Measurements from ENCODE around the gene BTBD8.

Gene BTBD8

DNA sequence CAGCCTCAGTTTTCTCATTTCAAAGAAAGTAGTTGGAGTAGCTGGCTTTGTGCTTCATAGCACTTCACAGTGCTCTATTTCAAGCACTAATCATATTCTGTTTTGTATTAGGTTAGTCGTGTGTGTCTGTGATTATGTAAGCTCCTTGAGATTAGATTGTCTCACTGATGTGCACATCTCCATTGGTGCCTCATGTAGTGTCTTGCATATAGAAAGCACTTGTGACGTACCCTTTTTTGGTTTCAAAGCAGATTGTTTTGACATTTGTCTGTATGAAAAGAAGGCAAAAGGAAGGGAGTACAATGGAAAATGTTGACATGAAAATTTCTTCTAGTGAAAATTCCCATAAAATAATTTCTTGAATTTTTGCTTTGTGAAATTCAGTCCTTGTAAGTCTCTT is 13.9 kb downstream of the BTBD8 start:
- no peak for DNase-seq (ENCODE audit: low spot score)

DNA sequence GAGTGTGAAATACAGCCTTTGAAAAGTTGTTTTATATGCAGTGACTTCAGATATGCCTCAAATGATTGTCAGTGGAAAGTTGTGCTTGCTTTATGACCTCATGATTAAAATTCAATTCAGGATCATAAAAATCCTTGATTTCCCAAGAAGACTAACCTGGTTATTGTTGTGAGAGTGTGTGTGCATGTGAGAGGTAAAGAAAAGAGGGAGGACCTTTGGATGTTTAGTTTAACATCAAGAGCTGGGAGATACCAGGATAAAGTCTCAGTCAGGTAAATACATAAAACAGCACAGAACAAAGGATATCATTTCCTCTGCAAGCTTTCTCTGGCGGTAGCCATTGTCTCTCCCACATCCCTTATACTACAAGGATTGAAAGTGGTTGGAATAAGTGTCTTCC is 14.4 kb downstream of the BTBD8 start:
- DNase-seq (ENCODE audit: low spot score): no peak

DNA sequence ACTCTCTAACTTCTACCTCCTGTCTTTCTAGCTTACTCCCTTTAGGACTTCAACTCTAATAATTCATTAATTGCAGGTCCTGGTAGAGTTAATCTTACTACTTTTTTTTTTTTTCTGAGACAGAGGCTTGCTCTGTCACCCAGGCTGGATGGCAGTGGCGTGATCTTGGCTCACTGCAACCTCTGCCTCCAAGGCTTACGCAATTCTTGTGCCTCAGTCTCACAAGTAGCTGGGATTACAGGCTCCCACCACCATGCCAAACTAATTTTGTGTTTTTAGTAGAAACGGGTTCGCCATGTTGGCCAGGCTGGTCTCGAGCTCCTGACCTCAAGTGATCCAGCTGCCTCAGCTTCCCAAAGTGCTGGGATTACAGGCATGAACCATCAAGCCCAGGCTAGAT is 15.7 kb downstream of the BTBD8 start:
- DNase-seq (ENCODE audit: low spot score): no peak

DNA sequence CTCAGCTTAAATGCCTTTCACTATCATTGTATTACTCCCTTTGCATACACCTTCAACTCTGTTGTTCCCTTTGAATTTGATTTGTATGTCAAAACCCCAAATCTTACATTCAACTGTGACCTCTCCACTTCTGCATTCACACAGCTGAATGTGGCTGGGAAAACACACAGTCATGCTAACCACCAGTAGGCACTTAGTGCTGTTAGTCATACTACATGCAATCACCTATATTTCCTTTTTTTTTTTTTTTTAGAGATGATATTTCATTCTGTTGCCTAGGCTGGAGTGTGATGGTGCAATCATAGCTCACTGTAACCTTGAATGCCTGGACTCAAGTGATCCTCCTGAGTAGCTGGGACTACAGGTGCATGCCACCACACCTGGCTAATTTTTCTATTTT is 16.2 kb downstream of the BTBD8 start:
- no peak for DNase-seq (ENCODE audit: low spot score)

DNA sequence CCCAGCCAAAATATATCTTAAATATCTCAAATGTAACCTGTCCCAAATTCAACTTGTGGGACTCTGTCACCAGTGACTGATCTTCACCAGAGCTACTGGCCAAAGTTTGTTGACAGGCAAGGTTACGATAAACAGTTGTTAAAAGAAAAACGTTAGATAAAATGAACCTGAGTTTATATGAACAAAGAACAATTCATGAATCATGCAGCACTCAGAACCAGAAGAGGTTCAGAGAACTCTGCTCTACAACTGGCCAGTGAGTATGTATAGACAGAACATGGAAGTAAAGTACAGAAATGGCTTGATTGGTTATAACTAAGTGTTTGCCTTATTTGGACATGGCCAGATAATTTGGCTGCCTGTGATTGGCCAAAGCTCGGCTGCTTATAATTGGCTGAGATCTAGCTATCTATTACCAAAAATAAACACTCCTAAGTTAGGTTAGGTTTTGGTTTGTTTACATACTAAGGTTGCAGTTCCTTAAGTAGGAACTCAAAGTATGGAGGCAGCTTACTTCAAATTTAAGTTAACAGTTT is 25.5 kb downstream of the BTBD8 start:
- DNase-seq (ENCODE audit: low spot score): no peak

DNA sequence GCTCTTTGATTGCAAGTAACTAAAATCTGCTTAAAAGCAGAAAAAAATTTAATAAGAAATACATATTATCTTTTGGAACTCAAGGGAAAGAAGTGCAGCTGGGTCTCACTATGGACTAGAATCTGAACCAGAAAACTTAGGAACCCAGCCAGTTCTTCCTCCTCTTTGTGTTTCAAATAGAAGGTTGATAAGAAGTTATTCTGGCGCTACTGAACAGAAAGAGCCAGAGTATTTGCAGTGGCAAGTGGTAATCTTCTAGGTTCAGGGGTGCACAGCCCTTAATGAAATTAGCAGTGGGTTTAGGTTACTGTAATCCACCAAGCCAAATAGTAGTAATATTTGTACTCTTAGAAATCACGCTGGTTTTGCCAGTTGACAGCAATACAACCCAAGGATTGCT is 28.5 kb downstream of the BTBD8 start:
- no peak for DNase-seq (ENCODE audit: low spot score)

DNA sequence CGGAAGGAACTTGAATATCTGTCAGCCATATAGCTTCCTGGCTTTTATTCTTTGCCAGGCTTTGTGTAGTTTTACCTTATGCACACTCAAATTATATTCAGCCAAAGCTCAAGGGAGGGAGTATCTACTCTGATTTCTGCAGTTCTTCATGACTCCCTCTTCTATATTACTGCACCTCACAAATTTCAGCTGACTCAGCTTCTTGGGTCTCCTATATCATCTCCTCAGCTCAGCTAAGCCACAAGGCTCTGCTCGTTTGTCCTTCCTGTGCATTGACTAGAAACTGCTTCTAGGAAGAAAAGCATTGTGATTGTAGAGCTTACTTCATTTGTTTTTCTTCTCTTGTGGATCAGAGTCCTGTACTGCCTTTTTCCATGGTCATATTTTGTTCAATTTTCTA is 37.4 kb downstream of the BTBD8 start:
- no peak for DNase-seq (ENCODE audit: low spot score)

DNA sequence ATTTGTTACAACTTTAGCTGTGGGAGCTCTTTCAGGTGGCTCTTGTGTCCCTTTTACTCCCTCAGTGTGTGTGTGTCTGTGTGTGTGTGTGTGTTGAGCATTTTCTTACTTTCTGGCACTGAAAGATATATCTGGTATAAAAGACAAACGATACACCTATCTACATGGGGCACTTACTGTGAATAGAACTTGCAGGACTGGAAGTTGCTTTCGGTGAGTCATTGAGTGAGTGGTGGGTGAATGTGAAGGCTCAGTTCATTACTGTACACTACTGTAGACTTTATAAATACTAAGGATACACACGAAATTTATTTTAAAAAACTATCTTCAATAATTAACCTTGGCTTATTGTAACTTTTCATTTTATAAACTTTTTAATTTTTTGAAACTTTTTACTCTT is 38.7 kb downstream of the BTBD8 start:
- DNase-seq (ENCODE audit: low spot score): no peak

DNA sequence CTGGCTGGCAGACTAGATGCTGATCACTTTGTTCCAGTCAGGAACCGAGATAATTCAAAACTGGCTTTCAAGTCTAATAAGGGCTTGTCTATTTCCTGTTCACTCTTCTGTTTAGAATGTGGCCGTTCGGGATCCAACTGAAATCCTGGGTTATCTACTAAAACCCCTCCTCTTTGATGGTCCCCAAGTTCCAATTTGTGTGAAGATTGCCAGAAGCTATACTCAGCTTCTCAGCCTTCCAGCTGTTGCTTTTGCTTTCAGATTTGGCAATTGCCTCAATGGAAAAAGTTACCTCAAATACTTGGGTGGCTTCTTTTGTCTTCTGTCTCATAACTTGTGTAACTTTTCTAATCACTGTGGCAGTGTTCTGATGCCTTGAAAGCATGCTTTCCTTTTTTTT is 43.7 kb downstream of the BTBD8 start:
- DNase-seq (ENCODE audit: low spot score): no peak

DNA sequence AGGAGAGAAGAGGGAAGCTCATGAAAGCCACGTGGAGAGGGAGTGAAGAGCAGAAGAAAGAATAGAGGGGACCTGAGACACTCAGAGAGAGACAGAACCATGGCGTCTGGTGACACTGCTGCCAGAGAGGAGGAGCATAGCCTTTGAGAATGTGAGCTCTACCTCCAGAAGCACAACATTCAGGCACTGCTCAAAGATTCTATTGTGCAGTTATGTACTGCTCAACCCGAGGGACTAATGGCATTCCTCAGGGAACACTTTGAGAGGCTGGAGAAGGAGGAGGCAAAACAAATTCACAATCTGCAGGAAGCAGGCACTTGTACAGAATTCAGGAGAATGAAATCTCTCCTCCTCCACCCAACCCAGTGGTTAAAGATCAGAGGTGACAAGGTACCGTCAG is 45.1 kb downstream of the BTBD8 start:
- no peak for DNase-seq (ENCODE audit: low spot score)

DNA sequence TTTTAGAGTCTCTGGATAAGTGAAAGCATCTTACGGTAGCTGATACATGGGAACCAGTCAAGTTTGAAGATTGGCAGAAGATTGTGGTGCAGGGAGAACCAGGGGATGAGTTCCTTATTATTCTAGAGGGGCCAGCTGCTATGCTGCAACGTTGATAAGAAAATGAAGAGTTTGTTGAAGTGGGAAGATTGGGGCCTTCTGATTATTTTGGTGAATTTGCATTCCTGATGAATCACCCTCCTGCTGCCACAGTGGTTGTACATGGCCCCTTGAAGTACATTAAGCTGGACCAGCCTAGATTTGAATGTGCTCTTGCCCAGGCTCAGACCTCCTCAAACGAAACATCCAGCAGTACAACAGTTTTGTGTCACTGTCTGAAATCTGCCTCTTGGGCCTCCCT is 45.9 kb downstream of the BTBD8 start:
- no peak for DNase-seq (ENCODE audit: low spot score)

DNA sequence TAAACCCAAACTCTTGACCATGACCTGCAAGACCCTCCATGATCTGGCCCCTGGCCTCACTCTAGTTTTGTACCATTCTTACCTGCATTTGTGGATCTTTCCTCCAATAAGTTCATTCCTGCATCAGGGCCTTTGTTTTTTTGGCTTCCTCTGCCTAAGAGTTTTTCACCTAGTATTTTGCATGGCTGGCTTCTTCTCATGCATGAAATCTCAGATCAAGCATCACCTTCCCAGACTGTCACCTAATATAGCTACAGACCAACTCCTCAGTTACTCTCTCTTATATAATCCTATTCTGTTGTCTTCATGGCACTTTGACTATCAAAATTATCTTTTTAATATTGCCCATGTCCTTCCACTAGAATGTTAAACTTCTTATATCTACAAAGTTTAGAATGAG is 54.2 kb downstream of the BTBD8 start:
- no peak for DNase-seq (ENCODE audit: low spot score)

DNA sequence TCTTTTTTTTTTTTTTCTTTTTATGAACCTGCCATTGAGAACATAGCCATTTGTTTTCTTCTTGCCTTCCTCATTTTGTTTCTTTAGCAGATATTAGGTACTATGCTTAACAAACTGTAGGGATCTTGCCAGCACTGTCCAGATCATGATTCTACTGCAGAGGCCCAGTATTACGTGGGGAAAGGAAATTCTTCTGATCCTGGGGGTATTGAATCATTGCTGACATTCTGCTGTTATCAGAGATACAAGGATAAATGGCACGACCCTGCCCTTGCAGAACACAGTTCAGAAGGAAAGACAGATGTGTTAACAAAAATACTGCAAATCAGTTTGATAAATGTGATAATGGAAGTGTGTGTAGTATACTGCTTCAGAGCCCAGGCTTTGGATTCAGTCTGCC is 56.2 kb downstream of the BTBD8 start:
- DNase-seq (ENCODE audit: low spot score): no peak

DNA sequence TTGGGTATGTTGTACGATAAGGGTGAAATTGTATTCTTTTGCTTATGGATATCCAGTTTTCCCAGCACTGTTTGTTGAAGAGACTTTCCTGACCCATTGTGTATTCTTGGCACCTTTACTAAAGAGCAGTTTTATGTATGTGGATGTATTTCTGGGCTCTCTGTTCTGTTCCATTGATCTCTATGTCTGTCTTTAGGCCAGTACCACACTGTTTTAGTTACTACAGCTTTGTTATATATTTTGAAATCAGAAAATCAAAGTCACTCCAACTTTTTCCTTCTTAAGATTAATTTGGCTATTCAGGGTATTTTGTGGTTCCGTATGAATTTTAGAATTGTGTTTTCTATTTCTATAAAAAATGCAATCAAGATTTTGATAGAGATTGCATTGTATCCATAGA is 74.8 kb downstream of the BTBD8 start:
- no peak for DNase-seq (ENCODE audit: low spot score)

DNA sequence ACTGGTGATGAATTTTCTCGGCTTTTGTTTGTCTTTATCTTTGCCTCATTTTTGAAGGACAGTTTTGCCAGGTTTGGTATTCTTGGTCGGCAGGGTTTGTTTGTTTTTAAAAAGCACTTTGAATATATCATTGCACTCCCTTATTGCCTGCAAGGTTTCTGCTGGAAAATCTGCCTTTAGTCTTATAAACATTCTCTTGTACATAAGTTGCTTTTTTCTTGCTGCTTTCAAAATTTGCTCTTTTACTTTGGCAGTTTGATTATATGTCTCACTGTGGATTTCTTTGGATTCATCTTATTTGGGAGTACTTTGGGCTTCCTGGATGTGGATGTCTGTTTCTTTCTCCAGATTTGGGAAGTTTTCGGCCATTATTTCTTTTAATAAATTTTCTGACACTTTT is 79.4 kb downstream of the BTBD8 start:
- DNase-seq (ENCODE audit: low spot score): no peak

DNA sequence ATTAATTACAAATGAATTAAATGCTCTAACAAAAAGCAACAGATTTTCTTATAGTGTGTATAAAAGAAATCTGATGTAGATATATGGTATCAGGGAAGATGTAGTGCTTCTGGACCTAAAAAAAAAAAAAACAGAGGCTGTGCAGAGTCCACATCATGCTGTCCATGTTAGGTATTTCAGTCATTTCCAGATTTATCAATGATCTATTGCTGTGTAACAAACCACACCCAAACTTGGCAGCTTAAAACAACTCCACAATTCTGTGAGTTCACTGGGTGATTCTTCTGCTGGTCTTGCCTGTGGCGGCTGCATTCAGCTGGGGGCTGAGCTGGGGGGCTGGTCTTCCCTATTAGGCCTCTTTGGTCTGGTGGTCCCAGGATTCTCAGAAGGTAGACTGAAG is 85.2 kb downstream of the BTBD8 start:
- DNase-seq (ENCODE audit: low spot score): no peak

DNA sequence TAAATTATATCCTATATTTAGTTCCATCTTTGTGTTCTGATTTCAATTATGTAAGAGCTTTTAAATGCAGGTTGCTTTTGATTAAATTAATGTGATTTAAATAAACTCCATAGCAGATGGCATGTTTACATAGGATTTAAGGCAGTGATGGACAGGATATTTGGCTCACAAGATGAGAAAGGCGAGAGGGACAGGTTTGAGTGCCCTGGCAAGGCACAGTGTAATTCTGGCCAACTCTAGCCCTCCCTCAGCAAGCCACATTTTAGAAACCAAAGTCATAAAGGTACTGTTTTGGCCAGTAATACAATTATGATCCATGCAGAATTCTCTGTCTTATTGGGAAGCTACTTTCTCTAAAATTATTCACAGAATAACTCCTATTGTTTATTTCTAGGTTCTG is 87.0 kb downstream of the BTBD8 start:
- no peak for DNase-seq (ENCODE audit: low spot score)

DNA sequence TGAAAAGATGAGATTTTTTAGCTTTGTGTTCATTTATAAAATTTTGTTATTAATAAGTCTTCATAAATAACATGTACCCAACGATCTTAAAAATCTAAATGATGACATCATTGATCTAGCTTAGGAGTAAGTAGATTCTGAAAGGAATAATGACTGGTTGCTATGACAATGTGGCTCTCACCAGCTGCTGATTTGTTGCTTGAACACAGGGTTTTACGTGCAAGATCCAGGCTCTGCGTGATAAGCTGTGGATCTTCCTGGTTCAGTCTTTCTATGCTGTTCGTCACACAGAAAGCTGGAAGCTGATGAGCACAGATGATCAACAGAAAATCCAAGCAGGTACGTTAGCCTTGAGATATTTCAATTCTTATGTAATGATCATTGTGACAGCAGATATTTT is 88.5 kb downstream of the BTBD8 start:
- no peak for DNase-seq (ENCODE audit: low spot score)

DNA sequence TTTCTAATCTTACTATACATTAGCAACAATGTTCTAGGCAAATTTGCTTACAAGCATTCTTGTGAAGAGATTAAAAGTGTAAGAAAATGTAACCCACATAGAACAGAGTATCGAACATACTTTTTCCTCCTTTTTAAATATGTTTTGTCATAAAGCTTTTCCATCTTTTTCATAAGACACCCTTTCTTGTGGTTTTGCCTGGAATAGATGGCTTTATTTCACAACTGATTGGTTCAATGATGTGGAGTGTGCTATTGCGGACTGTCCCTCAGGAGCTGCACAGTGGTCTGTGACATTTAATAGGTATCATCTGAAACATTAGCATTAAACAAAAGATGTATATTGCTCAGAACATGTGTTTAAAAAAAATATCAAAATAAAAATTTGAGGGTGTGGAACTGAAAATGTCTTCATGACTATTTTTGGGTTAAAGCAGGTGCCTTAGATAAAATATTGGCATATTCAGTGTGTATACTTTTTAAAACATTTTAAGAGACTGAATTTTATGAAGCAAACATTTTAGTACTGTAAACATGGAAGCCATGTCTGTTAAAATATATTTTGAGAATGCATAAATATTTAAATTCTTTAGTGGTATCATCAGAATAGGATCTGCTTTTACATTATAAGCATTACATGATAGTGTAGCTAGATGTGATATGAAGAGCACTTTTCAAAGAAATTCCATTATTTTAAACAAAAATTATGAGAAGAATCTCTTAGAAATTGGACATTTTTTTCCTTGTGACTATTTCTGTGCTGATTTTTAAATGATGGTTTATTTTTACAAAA is 89.3 kb downstream of the BTBD8 start:
- DNase-seq (ENCODE audit: low spot score): no peak

DNA sequence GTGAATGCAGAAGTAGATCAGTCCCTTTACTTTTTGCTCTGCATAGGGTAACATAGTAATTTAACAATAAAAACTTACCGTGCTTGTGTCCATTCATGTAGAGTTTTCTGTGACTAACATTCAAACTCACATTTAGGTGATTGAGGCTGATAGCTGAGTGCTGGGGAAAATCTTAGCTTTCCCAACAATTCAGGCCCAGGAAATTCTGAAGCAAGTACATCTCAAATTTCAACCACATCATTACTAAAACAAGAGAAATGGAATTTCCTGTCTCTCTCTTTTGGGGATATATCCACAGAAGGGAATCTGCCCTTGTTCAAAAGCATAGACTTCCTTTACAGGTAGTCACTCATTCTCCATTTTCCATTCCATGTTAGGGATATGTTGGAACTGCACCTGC is 104.5 kb downstream of the BTBD8 start:
- DNase-seq (ENCODE audit: low spot score): no peak

DNA sequence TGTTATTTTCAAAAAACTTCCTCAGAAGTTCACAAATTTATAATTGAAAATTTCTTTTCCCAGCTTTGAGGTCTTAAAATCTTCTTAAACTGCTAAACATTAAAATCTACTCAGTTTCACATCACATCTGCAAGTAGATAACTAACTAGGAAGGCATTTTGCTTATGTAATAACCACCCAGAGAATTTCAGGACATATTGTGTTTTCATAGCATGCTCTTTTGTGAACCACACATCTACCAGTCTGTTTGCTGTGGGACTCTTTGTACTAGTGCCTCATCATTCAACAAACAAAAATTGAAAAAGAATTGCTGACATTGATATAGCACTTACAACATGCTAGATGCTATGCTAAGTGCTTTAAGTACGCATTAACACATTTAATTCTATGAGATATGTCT is 105.9 kb downstream of the BTBD8 start:
- DNase-seq (ENCODE audit: low spot score): no peak

DNA sequence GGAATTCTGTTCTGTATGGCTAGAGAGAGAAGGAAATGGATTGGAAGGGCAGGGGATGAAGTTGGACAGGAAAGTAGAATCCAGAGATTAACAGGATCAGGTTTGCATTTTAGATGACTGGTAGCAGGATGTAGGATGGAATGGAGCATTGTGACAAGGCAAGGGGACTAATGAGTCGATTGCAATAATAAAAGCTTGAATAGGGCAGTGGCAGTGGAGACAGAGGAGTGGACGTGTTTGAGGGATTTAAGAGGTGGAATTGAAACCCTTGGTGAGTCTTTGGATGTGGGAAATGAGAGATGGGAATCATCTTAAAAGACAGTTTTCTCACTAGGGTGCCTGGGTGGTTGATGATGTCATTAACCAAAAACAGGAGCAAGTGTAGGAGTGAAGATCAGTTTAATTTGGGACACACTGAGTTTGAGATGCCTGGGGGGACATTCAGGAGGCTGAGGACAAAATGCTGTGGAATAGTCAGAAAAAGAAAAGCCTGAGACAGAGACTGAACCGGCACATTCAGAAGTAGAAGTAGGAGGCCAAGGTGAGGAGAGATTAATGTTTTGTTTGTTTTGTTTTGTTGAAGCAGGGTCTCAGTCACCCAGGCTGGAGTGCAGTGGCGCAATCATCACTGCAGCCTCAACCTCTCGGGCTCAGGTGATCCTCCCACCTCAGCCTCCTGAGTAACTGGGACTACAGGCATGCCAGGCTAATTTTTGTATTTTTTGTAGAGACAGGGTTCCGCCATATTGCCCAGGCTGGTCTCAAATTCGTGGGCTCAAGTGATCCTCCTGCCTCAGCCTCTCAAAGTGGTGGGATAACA is 108.5 kb downstream of the BTBD8 start:
- DNase-seq (ENCODE audit: low spot score): no peak

DNA sequence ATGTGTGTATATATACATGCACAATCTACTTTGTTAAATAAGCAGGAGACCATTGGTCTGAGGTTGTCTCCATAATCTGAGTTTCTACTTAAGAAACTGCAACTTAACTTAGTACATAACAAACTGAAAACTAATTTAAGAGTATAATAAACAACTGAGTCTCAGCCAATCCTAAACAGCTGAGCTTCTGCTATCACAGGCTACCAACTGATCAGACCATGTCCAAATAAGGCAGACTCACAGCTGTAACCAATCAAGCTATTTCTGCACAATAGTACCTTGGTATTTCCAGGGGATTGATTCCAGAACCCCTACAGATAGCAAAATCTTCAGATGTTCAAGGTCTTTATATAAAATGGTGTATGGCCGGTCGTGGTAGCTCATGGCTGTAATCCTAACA is 111.6 kb downstream of the BTBD8 start:
- DNase-seq (ENCODE audit: low spot score): no peak

DNA sequence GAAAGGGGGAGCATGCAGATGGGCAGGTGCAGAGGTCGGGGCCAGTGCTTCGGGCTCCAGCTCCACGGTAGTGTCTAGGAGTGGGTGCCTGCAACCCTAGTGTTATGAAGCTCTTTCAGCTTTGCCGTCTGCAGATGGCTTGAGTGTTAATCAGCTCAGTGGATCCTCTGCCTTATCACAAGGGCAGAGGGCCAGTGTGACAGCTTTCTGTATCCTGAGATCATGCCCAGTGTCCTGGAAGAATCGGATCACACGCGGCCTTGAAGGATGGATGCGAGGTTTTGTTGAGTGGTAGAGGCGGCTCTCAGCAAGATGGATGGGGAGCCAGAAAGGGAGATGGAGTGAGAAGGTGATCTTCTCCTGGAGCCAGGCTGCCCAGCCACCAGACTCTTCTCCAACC is 112.1 kb downstream of the BTBD8 start:
- no peak for DNase-seq (ENCODE audit: low spot score)

Measured in hematopoietic multipotent progenitor cell treated with erythropoietin and hydrocortisone succinate and interleukin-3 and kit ligand, for 17 days (in vitro differentiated cells).